ENCODE measurements around the gene ANKS1B. TPM values are rescaled to one million over a fixed set of nuclear protein-coding genes. Genes with fewer than 3 reads are reported as not detected.

ANKS1B gene
- total RNA-seq, 2 donors from 2014 or later = 45.5 to 65.9 TPM

DNA sequence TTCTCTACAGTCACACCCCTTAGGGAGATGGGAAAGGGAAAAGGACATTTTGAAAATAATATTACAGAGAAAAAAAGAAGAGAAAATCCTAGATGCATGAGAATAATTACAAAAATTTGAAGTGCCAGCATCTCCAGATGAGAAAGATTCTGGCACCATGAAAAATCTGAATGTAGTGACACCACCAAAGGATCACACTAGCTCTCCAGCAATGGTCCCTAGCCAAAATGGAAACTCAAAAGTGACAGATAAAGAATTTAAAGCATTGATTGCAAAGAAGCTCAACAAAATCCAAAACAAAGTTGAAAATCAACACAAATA lies 364.6 kb downstream of the ANKS1B start:
- no peak for ATAC-seq (ENCODE audit: insufficient number of reproducible peaks, low FRiP score, low read depth)
- no peaks in the 10 kb centered on the region for H3K27me3 ChIP-seq (replicated peaks; ENCODE audit: insufficient read depth)
- TF ChIP-seq, protein P1, sequence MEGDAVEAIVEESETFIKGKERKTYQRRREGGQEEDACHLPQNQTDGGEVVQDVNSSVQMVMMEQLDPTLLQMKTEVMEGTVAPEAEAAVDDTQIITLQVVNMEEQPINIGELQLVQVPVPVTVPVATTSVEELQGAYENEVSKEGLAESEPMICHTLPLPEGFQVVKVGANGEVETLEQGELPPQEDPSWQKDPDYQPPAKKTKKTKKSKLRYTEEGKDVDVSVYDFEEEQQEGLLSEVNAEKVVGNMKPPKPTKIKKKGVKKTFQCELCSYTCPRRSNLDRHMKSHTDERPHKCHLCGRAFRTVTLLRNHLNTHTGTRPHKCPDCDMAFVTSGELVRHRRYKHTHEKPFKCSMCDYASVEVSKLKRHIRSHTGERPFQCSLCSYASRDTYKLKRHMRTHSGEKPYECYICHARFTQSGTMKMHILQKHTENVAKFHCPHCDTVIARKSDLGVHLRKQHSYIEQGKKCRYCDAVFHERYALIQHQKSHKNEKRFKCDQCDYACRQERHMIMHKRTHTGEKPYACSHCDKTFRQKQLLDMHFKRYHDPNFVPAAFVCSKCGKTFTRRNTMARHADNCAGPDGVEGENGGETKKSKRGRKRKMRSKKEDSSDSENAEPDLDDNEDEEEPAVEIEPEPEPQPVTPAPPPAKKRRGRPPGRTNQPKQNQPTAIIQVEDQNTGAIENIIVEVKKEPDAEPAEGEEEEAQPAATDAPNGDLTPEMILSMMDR (IDR thresholded peaks at IDR 0.05) = no peak
- no peak for DNase-seq (ENCODE audit: low spot score)
- H3K9me3 ChIP-seq = peaks cover 11% of the 10 kb centered on the region
- no peaks in the 10 kb centered on the region for H3K36me3 ChIP-seq
- H3K4me1 ChIP-seq (ENCODE audit: control insufficient read depth in 1 of 2, low read depth in 2 of 2) = no peaks in the 10 kb centered on the region
- H3K4me3 ChIP-seq = no peak overlapping the region
- H3K27ac ChIP-seq = no peak overlapping the region

DNA sequence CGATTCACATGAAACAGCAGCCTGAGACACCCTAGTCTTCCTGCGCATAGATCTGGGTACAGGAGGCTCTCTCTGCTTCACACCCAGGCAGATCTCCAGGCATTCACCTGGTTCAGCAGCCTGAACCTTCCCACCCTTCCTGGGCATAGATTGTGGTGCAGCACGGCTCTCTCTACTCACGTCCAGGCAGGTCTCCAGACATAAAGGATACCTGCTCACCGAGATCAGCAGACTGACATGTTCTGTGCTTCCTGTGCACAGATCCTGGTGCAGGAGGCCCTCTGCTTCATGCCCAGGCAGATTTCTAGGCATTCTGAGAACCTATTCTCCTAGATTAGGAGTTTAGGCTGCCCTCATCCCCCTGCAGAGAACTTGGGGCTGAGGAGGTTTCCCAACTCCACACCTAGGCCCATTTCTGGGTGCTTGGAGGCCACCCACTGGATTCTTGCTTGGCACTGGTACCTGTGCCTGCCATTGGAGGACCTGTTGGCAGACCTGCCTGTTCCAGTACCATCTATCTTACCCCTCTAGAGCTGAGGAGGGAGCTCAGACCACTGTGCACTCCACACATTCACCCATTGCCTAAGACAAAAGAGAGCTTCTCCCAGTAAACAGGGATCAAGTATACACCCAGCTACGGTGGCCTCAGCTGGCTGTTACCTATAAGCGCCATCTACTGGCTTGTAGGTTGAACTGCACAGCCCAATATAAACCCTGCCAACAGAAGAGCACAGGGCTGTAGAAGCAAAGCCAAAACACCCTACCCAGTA lies 365.2 kb downstream of the ANKS1B start:
- Histone ChIP-seq H3K36me3 (no peaks in the 10 kb centered on the region), H3K4me1 (ENCODE audit: control insufficient read depth in 1 of 2, low read depth in 2 of 2) (no peaks in the 10 kb centered on the region), H3K9me3 (peaks cover 11% of the 10 kb centered on the region), H3K27ac (no peak overlapping the region), H3K4me3 (no peak overlapping the region), H3K27me3 (replicated peaks; ENCODE audit: insufficient read depth) (no peaks in the 10 kb centered on the region)
- DNase-seq (ENCODE audit: low spot score) (no peak), ATAC-seq (ENCODE audit: insufficient number of reproducible peaks, low FRiP score, low read depth) (no peak)
- TF ChIP-seq, protein P1 (IDR thresholded peaks at IDR 0.05) = no peak

DNA sequence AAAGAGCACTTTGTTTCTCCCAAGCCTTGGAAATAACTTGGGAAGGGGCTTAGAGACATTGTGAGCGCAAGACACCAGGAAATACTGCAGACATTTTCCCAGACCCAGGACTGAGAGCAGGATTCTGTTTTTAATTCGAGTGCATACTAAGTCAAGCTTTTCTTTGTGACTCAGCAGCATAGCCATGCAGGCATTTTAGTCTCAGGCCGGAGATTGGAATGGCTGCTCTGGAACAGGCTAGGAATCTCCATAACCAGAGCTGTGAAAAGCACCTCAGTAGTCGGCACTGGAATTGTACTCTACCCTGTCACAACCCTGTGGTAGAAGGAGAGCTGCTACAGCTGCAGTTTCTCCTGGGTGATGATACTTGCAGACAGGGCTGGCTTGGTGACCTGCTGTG lies 366.1 kb downstream of the ANKS1B start:
- no peaks in the 10 kb centered on the region for H3K4me1 ChIP-seq (ENCODE audit: control insufficient read depth in 1 of 2, low read depth in 2 of 2)
- H3K27ac ChIP-seq = no peak overlapping the region
- no peaks in the 10 kb centered on the region for H3K36me3 ChIP-seq

DNA sequence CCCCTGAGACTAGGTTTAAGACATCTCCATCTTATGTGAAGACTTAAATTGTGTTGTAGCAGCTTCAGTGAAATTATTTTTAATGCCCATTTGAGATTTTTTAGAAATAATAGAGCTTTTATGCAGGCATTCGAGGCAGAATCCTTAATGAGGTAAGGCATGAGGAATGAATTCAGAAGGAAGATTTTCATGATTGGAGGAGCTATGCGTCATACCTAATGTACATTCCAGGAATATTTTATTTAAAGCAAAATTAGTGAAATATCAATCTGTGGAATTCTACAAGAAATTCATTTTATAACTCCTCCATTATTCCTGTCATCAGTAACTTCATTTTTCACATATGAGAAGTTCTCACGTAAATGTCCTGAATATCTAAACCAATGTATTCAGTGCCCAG lies 373.1 kb downstream of the ANKS1B start:
- H3K27ac ChIP-seq = no peak overlapping the region
- H3K4me3 ChIP-seq = no peak overlapping the region
- peaks cover 0 to 10% of the 10 kb centered on the region in 2 donors for H3K4me1 ChIP-seq (ENCODE audit: control insufficient read depth in 1 of 2, low read depth in 2 of 2)
- no peaks in the 10 kb centered on the region for H3K27me3 ChIP-seq (replicated peaks; ENCODE audit: insufficient read depth)
- no peaks in the 10 kb centered on the region for H3K36me3 ChIP-seq
- no peak for ATAC-seq (ENCODE audit: insufficient number of reproducible peaks, low FRiP score, low read depth)
- DNase-seq (ENCODE audit: low spot score) = no peak
- no peaks in the 10 kb centered on the region for H3K9me3 ChIP-seq
- TF ChIP-seq, protein P1 (IDR thresholded peaks at IDR 0.05) = no peak

More for the DNA sequence above, 366.1 kb downstream of the ANKS1B start:
- no peaks in the 10 kb centered on the region for H3K27me3 ChIP-seq (replicated peaks; ENCODE audit: insufficient read depth)
- ATAC-seq (ENCODE audit: insufficient number of reproducible peaks, low FRiP score, low read depth) (no peak), DNase-seq (ENCODE audit: low spot score) (no peak)
- TF ChIP-seq, protein P1 (IDR thresholded peaks at IDR 0.05) = no peak
- H3K9me3 ChIP-seq = peaks cover 11% of the 10 kb centered on the region
- H3K4me3 ChIP-seq = no peak overlapping the region

DNA sequence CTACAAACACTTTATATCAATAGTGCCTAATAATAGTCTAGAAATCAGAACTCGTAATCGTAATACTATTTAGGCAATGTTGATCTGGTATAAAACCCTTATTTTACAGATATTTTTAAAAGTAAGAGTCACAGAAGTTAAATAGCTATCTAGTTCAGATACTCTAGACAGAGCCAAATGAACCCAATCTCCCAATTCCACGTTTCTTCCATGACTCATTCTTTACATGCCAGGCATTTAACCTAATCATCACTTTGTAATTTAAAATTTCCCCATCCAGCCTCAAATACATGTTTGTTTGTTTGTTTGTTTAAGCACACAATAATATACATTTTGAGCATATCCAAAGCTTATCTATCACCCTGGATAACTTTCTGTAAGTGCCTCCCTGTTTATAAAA lies 373.6 kb downstream of the ANKS1B start:
- H3K27ac ChIP-seq = no peak overlapping the region
- H3K36me3 ChIP-seq = no peaks in the 10 kb centered on the region
- peaks cover 0 to 10% of the 10 kb centered on the region in 2 donors for H3K4me1 ChIP-seq (ENCODE audit: control insufficient read depth in 1 of 2, low read depth in 2 of 2)
- TF ChIP-seq, protein P1 (IDR thresholded peaks at IDR 0.05) = no peak
- no peaks in the 10 kb centered on the region for H3K9me3 ChIP-seq
- H3K27me3 ChIP-seq (replicated peaks; ENCODE audit: insufficient read depth) = no peaks in the 10 kb centered on the region
- no peak for DNase-seq (ENCODE audit: low spot score)
- H3K4me3 ChIP-seq = no peak overlapping the region
- no peak for ATAC-seq (ENCODE audit: insufficient number of reproducible peaks, low FRiP score, low read depth)
